Left ventricle myocardium superior (tissue), 1 donor: Measurements from ENCODE around the gene ORAI2. TPM values are rescaled to one million over a fixed set of nuclear protein-coding genes. Genes with fewer than 3 reads are reported as not detected.
"Not testable (repeated sequence)": the region's sequence is repeated elsewhere in the genome, so short reads cannot be mapped to it uniquely, and the experiment has no call there.

Experiments
- ATAC-seq: fragments of 200-7000 bp; cut with Tn5 transposase; one replicate; pipeline ENCODE4 v1.9.1; 2020; ENCODE audit warnings: mild to moderate bottlenecking, moderate library complexity
- DNase-seq: peaks from one replicate; pipeline ENCODE4 v3.0.0-alpha.2; 2020
- intact Hi-C: fragments of 100-400 bp; cut with micrococcal nuclease; formaldehyde crosslinking; loops from one replicate; pipeline ENCODE4 v1.11.0; 2022
- total RNA-seq: library from RNA; stranded (reverse); fragmentation: NEBNext Ultra II Directional; extraction: Animal tissue kit (Norgen Biotek cat#: 25700); gene quantifications from one replicate; pipeline ENCODE4 v1.2.1, GENCODE V29; 2021
- donor health status: DM: no; HTN: yes; CAD: no; lungs with severe emphysema.

ORAI2 gene
- total RNA-seq, 1 donor from 2014 or later = 3.1 TPM

GRCh38 chr7:102439963-102440795 lies 6.8 kb downstream of the ORAI2 start:
- intact Hi-C loops = no loop called here
- ATAC-seq = peak; percentile 85

GRCh38 chr7:102444961-102445673 lies 11.7 kb downstream of the ORAI2 start:
- intact Hi-C loops = no loop called here
- ATAC-seq = no peak
- no peak for DNase-seq

More at GRCh38 chr7:102439963-102440795, 6.8 kb downstream of the ORAI2 start:
- peak; percentile 77 for DNase-seq

GRCh38 chr7:102445674-102446071 lies 12.3 kb downstream of the ORAI2 start:
- ATAC-seq (no peak), DNase-seq (no peak)
- intact Hi-C loops = no loop called here

- intact Hi-C loops = no loop called here
- ATAC-seq (no peak), DNase-seq (no peak)
These were observed 13.2 kb downstream of the ORAI2 start for GRCh38 chr7:102446387-102447156.

GRCh38 chr7:102447311-102447710 lies 13.9 kb downstream of the ORAI2 start:
- ATAC-seq (no peak), DNase-seq (no peak)
- intact Hi-C loops = no loop called here

- intact Hi-C loops = no loop called here
- no peak for DNase-seq
- ATAC-seq = no peak
These were observed 15.8 kb downstream of the ORAI2 start for GRCh38 chr7:102449136-102449535.

GRCh38 chr7:102450242-102450641 lies 16.9 kb downstream of the ORAI2 start:
- DNase-seq = no peak

GRCh38 chr7:102451371-102452054 lies 18.1 kb downstream of the ORAI2 start:
- DNase-seq = no peak
- intact Hi-C loops = no loop called here
- ATAC-seq = no peak

More at GRCh38 chr7:102450242-102450641, 16.9 kb downstream of the ORAI2 start:
- intact Hi-C loops = no loop called here
- no peak for ATAC-seq

GRCh38 chr7:102452451-102452850 lies 19.1 kb downstream of the ORAI2 start:
- DNase-seq = no peak
- no peak for ATAC-seq
- intact Hi-C loops = no loop called here

GRCh38 chr7:102453319-102453718 lies 19.9 kb downstream of the ORAI2 start:
- ATAC-seq = peak; percentile 71
- intact Hi-C loops = no loop called here
- peak; percentile 36 for DNase-seq

- DNase-seq (no peak), ATAC-seq (no peak)
- intact Hi-C loops = no loop called here
These were observed 21.1 kb downstream of the ORAI2 start for GRCh38 chr7:102454468-102454867.

- ATAC-seq, DNase-seq, intact Hi-C loops: not testable (repeated sequence)
These were observed 21.6 kb downstream of the ORAI2 start for GRCh38 chr7:102454932-102455331.

- intact Hi-C loops = no loop called here
- ATAC-seq = no peak
- DNase-seq = no peak
These were observed 22.2 kb downstream of the ORAI2 start for GRCh38 chr7:102455596-102455995.

- ATAC-seq = no peak
- no peak for DNase-seq
- intact Hi-C loops = no loop called here
These were observed 23.0 kb downstream of the ORAI2 start for GRCh38 chr7:102456327-102456726.

- DNase-seq (no peak), ATAC-seq (no peak)
- intact Hi-C loops = no loop called here
These were observed 24.1 kb downstream of the ORAI2 start for GRCh38 chr7:102457352-102457924.

- intact Hi-C loops = no loop called here
- no peak for ATAC-seq
- no peak for DNase-seq
These were observed 26.0 kb downstream of the ORAI2 start for GRCh38 chr7:102459221-102459844.

GRCh38 chr7:102460467-102460866 lies 27.1 kb downstream of the ORAI2 start:
- intact Hi-C loops = no loop called here
- DNase-seq (no peak), ATAC-seq (no peak)

- intact Hi-C loops = no loop called here
- peak; percentile 0 for ATAC-seq
- no peak for DNase-seq
These were observed 30.6 kb downstream of the ORAI2 start for GRCh38 chr7:102463841-102464576.
